Common myeloid progenitor, CD34-positive (primary cell): ENCODE data around the gene DOCK3.

ENCODE experiments used
- CTCF ChIA-PET: fragments of 350-600 bp; sonication (Branson Sonifier 250); formaldehyde crosslinking; loops from one replicate; lab custom pipeline; 2021; ENCODE audit warnings: antibody characterized with exemption; lab: Charles Lee
- POLR2A ChIA-PET: fragments of 350-600 bp; sonication (Branson Sonifier 250); formaldehyde crosslinking; loops from one replicate; lab custom pipeline; 2021; ENCODE audit warnings: antibody characterized with exemption; lab: Charles Lee
- DNase-seq, 3 donors: peaks; one replicate each; pipeline versions ENCODE4 v3.0.0 to v3.0.0-alpha.2; 2013
- H3K27ac ChIP-seq, 2 experiments: 1 replicate in 1 of 2; 2 replicates in 1 of 2; pipeline ENCODE4 v1.7.0; 2013; ENCODE audit warnings: inconsistent platforms in 2 of 2, low read length in 2 of 2, mild to moderate bottlenecking in 2 of 2, low read depth in 1 of 2, moderate library complexity in 1 of 2; ENCODE audit not compliant: severe bottlenecking in 2 of 2, insufficient read depth in 1 of 2, poor library complexity in 1 of 2
- H3K27me3 ChIP-seq, 5 experiments: replicated peaks in 2 of 5; 1 replicate in 3 of 5; 2 replicates in 2 of 5; pipeline versions ENCODE4 v1.6.1 to v1.7.0; 2013; ENCODE audit warnings: low read length in 4 of 5, mild to moderate bottlenecking in 2 of 5, moderate library complexity in 2 of 5, inconsistent platforms in 1 of 5; ENCODE audit not compliant: insufficient read depth in 5 of 5, control insufficient read depth in 4 of 5
- H3K36me3 ChIP-seq, 4 experiments: 1 replicate in 2 of 4; 2 replicates in 2 of 4; pipeline versions ENCODE4 v1.6.1 to v1.7.0; 2013; ENCODE audit warnings: low read length in 3 of 4, control low read depth in 1 of 4, mild to moderate bottlenecking in 1 of 4; ENCODE audit not compliant: control insufficient read depth in 4 of 4, insufficient read depth in 4 of 4
- H3K4me1 ChIP-seq, 4 experiments: 1 replicate in 3 of 4; 2 replicates in 1 of 4; pipeline versions ENCODE4 v1.6.1 to v1.7.1; 2013; ENCODE audit warnings: low read length in 3 of 4, mild to moderate bottlenecking in 3 of 4, control low read depth in 1 of 4, inconsistent platforms in 1 of 4, moderate library complexity in 1 of 4; ENCODE audit not compliant: control insufficient read depth in 4 of 4, insufficient read depth in 4 of 4; ENCODE audit errors: control extremely low read depth in 1 of 4
- H3K4me3 ChIP-seq, 7 experiments: 1 replicate in 4 of 7; 2 replicates in 3 of 7; pipeline versions ENCODE4 v1.5.1 to v1.7.0; 2013; ENCODE audit warnings: mild to moderate bottlenecking in 7 of 7, low read length in 6 of 7, moderate library complexity in 6 of 7, inconsistent platforms in 2 of 7, low read depth in 2 of 7, control low read depth in 1 of 7; ENCODE audit not compliant: insufficient read depth in 4 of 7, control insufficient read depth in 1 of 7; ENCODE audit errors: extremely low read depth in 1 of 7
- H3K9me3 ChIP-seq, 5 experiments: 1 replicate in 4 of 5; 2 replicates in 1 of 5; pipeline versions ENCODE4 v1.6.1 to v1.7.1; 2013; ENCODE audit warnings: low read length in 4 of 5, mild to moderate bottlenecking in 2 of 5, inconsistent platforms in 1 of 5, low read depth in 1 of 5, moderate library complexity in 1 of 5; ENCODE audit not compliant: control insufficient read depth in 4 of 5, insufficient read depth in 2 of 5; ENCODE audit errors: control extremely low read depth in 1 of 5
- WGBS: methylation state at CpG from one replicate; pipeline ENCODE4 v1.1.5; 2013; ENCODE audit not compliant: insufficient coverage; 5-methylcytosine and 5-hydroxymethylcytosine counted together

DOCK3 gene

DNA sequence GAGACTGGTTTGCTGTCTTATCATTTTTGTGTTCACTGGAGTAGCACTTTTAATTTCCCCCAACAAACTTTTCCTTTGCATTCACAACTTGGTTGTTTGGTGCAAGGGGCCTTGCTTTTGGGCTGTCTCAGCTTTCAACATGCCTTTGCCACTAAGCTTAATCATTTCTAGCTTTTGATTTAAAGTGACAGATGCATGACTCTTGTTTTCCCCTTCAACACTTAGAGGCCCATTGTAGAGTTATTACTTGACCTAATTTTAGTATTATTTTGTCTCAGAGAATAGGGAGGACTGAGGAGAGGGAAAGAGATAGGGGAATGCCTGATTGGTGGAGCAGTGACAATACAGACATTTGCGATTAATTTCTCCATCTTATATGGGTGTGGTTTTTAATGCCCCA is 370.3 kb downstream of the DOCK3 start:
- DNase-seq, result no peak
- POLR2A ChIA-PET, result no interaction called here
- no CpG with 5 or more reads among the region's 1 CpG for WGBS

DNA sequence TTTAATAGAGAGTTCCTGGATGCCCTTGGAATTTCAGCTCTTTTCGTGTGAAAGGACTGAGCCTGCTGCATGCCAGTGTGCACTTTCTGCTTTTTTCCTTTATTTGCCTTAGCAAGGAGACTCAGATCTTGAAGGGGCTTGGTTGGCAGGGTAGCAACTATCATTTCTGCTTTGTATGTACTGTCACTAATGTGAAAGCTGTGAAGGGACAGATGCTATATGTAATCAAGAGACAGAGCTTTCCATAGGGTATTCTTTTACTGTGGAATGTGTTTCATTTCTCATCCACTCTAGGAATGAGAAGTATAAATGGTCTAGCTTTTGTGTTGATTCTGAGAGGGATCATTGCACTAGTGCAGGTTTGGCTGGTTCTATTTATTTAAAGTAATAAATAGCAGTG is 377.8 kb downstream of the DOCK3 start:
- ChIA-PET CTCF (no interaction called here), POLR2A (no interaction called here)
- no peak for DNase-seq
- 100% methylated on average over 1 of the region's 1 CpG for whole genome bisulfite sequencing
- Histone ChIP-seq H3K4me1 (peaks cover 0 to 2% (median 0%) of the 10 kb centered on the region in 4 experiments), H3K4me3 (no peak overlapping the region), H3K27me3 (no peaks in the 10 kb centered on the region), H3K9me3 (no peaks in the 10 kb centered on the region), H3K27ac (no peak overlapping the region), H3K36me3 (no peaks in the 10 kb centered on the region)

More for the DNA sequence above, 370.3 kb downstream of the DOCK3 start:
- Histone ChIP-seq H3K4me1 (no peaks in the 10 kb centered on the region), H3K9me3 (no peaks in the 10 kb centered on the region), H3K27ac (no peak overlapping the region), H3K4me3 (no peak overlapping the region), H3K36me3 (no peaks in the 10 kb centered on the region), H3K27me3 (no peaks in the 10 kb centered on the region)
- CTCF ChIA-PET, result no interaction called here

DNA sequence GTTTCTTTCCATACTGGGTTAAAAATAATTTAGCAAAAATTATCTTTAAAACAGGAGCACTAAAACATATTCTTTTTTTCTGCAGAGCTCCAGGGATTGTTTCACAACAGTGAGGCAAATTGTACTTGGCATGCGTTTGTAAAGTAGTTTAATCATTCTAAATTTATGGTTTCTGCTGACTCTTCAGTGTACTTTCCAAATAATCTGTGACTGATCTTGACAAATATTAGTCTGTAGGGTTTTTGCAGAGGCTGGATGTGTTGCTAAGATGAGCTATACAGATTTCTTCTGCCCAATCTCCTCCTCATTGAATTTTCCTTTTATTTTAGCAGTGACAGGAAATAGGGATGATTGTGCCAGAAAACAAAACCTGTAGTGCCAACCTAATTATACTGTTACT is 382.4 kb downstream of the DOCK3 start:
- H3K4me1 ChIP-seq, result peaks cover 0 to 2% (median 0%) of the 10 kb centered on the region in 4 experiments
- H3K27me3 ChIP-seq, result no peaks in the 10 kb centered on the region
- no peak for DNase-seq
- POLR2A ChIA-PET, result no interaction called here
- H3K27ac ChIP-seq, result no peak overlapping the region
- no CpG with 5 or more reads among the region's 1 CpG for WGBS
- no peak overlapping the region for H3K4me3 ChIP-seq
- CTCF ChIA-PET, result no interaction called here
- no peaks in the 10 kb centered on the region for H3K36me3 ChIP-seq
- no peaks in the 10 kb centered on the region for H3K9me3 ChIP-seq

DNA sequence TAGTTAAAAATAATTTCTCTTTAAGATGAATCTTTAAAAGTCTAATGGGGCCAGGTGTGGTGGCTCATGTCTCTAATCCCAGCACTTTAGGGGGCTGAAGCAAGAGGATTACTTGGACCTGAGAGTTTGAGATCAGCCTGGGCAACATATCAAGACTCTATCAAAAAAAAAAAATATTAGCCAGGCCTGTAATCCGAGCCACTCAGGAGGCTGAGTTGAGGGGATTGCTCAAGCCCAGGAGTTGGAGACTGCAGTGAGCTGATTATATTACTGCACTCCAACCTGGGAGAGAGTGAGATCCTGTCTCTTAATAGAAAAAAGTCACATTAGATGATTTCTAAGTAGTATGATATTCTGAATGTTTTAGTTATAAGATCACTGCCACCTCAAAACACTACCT is 388.3 kb downstream of the DOCK3 start:
- Histone ChIP-seq H3K27ac (no peak overlapping the region), H3K27me3 (no peaks in the 10 kb centered on the region), H3K4me1 (peaks cover 0 to 2% (median 0%) of the 10 kb centered on the region in 4 experiments), H3K4me3 (no peak overlapping the region), H3K36me3 (no peaks in the 10 kb centered on the region), H3K9me3 (no peaks in the 10 kb centered on the region)
- ChIA-PET POLR2A (no interaction called here), CTCF (no interaction called here)
- WGBS, result no CpG with 5 or more reads among the region's 1 CpG
- DNase-seq, result no peak

DNA sequence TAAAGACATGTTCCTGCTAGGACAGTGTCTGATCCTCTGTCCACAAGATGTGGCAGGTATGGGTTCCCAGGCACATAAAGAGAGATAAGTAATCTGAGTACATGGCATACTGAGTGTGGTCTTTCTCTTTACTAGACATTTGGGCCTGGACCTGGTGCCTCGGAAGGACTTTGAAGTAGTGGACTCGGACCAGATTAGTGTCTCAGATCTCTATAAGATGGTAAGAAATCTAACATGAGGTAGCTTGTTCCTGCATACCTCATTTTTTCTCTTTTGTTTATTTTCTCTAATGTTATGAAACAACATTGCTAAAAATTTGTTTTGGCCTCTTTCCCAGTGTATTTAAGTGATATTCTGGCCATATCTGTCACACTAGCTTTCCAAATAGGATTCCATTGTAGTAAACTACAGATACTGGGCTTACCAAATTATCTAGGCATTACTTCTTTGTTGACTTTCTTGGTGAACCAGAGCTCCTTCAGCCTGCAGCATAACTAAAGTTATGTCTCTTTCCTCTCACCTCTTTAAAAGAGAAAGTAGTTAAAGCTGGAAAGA is 400.6 kb downstream of the DOCK3 start:
- 100% methylated on average over 1 of the region's 2 CpGs for WGBS
- Histone ChIP-seq H3K36me3 (no peaks in the 10 kb centered on the region), H3K4me3 (no peak overlapping the region), H3K27me3 (no peaks in the 10 kb centered on the region), H3K4me1 (no peaks in the 10 kb centered on the region), H3K27ac (no peak overlapping the region), H3K9me3 (no peaks in the 10 kb centered on the region)
- CTCF ChIA-PET, result no interaction called here
- POLR2A ChIA-PET, result no interaction called here
- DNase-seq, result no peak

DNA sequence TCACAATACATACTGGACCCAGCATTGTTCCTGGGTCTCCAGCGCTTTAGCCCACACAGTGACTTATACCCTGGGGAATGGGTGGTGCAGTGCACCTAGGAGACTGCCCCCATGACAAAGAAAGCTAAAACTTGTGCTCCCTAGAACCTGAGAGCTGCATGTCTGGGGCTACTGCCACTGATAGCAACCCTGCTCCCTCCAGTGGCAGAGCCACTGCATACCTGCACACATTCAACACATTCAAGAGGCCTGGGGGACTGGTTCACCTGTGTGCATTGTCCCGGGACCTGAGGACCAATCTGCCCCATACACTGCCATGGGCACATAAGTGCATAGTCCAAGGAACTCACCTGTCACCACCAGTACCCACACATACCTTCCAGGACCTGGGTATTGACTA is 407.6 kb downstream of the DOCK3 start:
- H3K4me3 ChIP-seq, result no peak overlapping the region
- POLR2A ChIA-PET, result no interaction called here
- CTCF ChIA-PET, result no interaction called here
- no peak for DNase-seq
- peaks cover 0 to 1% (median 0%) of the 10 kb centered on the region in 4 experiments for H3K36me3 ChIP-seq
- no peaks in the 10 kb centered on the region for H3K4me1 ChIP-seq
- no peak overlapping the region for H3K27ac ChIP-seq
- WGBS, result 100% methylated on average over 1 of the region's 2 CpGs
- no peaks in the 10 kb centered on the region for H3K27me3 ChIP-seq
- peaks cover 0 to 41% (median 6%) of the 10 kb centered on the region in 5 experiments for H3K9me3 ChIP-seq

DNA sequence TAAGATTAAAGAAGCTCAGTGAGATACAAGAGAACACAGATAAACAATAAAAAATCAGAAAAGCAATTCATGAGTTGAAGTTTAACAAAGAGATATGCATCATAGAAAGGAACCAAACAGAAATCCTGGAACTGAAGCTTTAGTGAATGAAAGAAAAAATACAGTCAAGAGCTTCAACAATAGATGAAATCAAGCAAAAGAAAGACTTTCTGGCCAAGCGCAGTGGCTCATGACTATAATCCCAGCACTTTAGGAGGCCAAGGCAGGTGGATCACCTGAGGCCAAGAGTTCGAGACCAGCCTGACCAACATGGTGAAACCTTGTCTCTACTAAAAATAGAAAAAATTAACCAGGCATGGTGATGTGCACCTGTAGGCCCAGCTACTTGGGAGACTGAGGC is 408.8 kb downstream of the DOCK3 start:
- no peak overlapping the region for H3K4me3 ChIP-seq
- CTCF ChIA-PET, result interaction anchor here (1.3 kb wide), 1 partner anchor 12 kb away, joined by 5 read pairs; no protein-coding TSS in a partner anchor
- no peaks in the 10 kb centered on the region for H3K4me1 ChIP-seq
- H3K36me3 ChIP-seq, result peaks cover 0 to 1% (median 0%) of the 10 kb centered on the region in 4 experiments
- 100% methylated on average over 1 of the region's 2 CpGs for WGBS
- POLR2A ChIA-PET, result no interaction called here
- no peak for DNase-seq
- no peaks in the 10 kb centered on the region for H3K27me3 ChIP-seq
- H3K9me3 ChIP-seq, result peaks cover 0 to 41% (median 6%) of the 10 kb centered on the region in 5 experiments
- H3K27ac ChIP-seq, result no peak overlapping the region
